ENCODE data around the gene KRT73.

The KRT73 gene

DNA sequence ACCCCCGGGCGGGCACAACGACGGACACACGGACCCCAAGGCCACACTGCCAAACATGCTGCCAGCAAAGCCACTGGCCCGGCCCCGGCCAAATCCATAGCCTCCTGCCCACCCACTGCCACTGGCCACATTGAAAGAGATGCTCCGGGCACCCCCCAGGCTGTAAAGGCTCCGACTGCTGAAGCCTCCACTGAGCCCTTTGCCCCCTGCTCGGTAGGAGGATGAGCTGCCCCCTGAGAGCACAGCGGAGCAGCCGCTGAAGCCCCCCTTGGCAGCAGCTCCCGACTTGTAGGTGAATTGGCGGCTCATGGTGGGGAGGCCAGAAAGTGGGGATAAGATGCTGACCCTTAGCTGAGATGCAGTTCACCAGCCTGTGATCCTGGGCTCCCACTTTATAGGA, at the start of gene KRT73:
Gene KRT73 (minus strand): TSS at position 344 of the 400 bp plus-strand sequence. CDS start 35 bp downstream, at position 309.
- DNase-seq = no peak

- no peak for DNase-seq
These were observed 49.6 kb upstream of the KRT73 start for GRCh38 chr12:52667931-52668330.

DNA sequence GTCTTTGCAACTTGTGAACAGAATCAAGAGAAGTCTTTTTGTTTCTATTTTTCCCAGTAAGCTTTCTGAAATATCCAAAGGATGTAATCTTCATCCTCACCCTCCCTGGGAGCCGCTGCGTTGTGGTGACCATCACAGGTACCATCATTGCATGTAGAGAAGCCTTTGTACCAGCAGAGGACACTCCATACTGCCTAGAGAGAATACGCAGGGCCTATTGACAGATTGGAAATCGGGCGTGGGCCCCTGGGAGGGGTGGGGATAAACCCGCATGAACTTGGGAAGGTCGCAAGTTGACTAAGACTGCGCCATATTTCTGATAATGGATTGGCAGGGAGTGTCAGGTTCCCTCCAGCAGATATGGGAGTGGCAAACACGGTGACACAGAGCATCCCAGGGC, 49.1 kb upstream of the KRT73 start:
- DNase-seq = no peak

DNA sequence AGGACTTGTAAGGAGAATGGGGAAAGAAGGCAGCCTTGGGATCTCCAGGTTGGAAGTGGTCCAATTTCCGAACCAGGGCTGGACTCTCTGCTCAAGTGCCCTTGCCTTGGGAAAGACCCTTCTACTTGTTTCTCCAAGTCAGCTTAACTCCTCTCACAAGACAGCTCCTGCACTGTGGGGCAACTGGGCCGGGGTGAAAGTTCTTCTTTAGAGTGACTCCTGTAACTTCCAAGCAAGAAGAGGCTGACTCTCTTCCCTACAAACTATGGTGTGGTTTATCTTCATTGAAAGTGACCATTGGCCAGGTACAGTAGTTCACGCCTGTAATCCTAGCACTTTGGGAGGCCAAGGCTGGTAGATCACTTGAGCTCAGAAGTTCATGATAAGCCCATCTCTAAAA, 48.1 kb upstream of the KRT73 start:
- DNase-seq = no peak

- no peak for DNase-seq
These were observed 45.1 kb upstream of the KRT73 start for GRCh38 chr12:52663420-52663819.

- no peak for DNase-seq
These were observed 44.5 kb upstream of the KRT73 start for GRCh38 chr12:52662918-52663229.

- DNase-seq = no peak
These were observed 43.9 kb upstream of the KRT73 start for GRCh38 chr12:52662093-52662917.

DNA sequence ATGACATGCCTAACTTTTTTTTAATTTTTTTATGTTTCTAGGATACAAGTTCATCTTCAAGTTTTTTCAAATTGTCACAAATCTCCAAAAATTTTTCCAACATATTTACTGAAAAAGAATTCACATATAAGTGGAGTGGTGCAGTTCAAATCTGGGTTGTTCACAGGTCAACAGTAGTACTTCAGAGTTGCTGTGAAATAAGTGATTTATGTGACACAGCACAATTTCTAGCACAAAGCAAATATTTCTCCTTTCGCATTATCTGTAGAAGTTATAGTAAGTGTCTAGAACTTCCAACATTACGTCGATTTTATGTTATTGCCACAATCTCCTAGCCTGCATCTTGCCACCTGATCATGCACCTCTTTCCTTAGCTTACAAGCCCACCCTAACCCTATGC, 43.3 kb upstream of the KRT73 start:
- no peak for DNase-seq

- no peak for DNase-seq
These were observed 42.7 kb upstream of the KRT73 start for GRCh38 chr12:52660934-52661499.

DNA sequence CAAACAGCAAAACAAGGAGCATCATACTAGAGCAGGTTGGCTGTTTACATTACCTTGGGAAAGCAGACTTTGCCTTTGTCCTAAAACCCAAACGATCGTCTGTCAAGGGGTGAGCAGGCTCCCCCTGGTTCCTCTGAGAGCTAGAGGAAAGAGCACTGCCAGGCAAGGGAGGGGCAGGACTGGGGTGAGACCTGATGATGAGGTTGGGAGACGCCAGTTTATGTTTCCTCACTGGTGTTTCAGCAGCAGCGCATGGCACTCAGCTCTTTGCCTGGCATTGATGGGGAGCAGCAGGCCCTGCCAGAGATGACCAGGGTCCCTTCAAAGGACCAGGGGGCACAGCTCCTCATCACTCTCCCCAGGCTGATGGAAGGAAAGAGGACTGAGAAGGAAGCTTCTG, 41.6 kb upstream of the KRT73 start:
- DNase-seq = no peak

DNA sequence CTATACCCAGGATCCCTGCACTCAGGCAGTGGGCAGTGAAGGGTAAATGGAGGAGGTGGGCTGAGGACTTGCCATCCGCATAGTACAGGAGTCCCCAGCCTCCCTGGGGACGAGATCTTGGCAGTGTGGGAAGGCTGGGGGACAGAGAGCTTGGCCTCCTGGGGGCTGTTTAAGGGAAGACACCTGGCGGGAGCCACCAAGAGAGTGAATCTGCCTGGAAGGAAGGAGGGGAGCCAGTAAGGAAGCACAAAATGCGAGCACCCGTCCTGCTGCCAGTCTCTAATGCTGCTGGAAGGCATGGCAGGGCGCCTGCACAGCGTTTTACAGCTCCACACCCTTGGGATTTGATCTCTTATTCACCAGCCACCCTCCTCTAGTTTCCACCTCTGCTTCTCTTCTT, 41.0 kb upstream of the KRT73 start:
- no peak for DNase-seq

DNA sequence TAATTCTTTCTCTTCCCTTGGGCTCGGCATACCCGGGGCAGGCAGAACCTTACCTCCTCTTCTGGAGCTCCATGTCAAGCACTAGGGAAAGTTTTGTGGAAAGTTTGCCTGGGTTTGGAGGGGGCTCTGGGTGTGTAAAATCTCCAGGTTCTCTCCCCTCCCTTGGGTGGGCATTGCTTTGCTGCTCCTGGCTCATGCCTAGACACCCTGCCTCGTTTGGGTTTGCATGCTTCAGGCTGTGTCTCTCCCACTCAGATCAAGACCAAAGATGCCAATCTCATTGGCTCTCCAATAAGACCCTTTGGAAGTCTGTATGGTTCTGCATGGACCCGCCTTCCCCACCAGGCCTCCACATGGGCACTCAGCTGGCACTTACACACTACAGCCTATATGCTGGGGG, 39.8 kb upstream of the KRT73 start:
- DNase-seq = no peak

DNA sequence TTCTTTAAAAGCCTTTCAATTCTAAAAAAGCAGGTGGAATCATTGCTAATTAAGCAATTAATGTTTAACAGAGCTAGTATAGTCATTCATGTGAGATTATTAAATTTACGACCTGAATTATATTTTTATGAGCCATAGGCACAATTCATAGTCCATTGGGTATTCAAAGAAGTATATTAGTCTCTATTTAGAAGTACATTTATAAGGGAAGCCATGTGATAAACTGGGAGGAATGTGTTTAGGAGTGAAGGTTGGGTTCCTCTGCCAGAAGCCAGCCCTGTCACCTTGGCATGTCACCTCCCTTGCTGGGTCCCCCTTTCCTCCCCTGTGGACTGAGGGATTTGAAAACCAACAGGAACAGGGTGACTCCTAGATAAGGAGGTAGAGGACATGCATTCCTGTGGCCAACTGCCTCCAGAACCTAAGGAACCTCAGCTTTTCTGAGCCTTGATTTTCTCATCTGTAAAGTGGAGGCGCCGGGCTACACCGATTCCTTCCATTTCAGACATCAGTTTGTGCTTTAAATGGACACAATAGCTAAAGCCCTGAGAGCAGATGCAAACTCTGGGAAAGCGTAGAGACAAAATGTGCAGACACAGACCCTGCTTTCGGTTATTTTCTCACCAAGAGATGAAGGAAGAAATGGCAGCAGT, 39.0 kb upstream of the KRT73 start:
- no peak for DNase-seq

DNA sequence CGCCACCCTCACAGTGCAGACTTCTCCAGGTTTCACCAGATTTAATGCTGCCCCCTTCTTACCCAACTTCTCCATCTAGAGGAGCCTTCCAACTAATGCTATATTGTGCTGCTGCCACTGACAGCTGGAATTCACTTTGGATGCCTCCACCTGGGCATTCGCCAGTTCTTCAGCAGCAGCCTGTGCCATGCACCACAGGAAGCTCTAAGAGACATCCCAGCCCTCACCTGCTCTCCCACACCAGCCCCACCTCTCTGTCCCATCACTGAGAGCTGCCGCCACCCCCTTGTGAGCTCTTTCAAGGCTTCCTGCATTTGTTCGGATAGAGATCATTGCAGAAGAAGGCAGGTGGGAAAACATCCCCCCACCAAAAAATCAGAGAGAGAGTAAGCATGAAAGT, 38.3 kb upstream of the KRT73 start:
- no peak for DNase-seq

GRCh38 chr12:52655720-52656124, 37.4 kb upstream of the KRT73 start:
- no peak for DNase-seq

- no peak for DNase-seq
These were observed 36.9 kb upstream of the KRT73 start for GRCh38 chr12:52655251-52655650.

- DNase-seq = no peak
These were observed 33.4 kb upstream of the KRT73 start, which contains the start of gene KRT2 for GRCh38 chr12:52651726-52652261. Gene KRT2, minus strand, starts transcription at chr12:52652211. Its CDS starts 69 bp downstream, at chr12:52652142.

GRCh38 chr12:52650520-52651081, 32.2 kb upstream of the KRT73 start:
- DNase-seq = no peak

- DNase-seq = no peak
These were observed 30.7 kb upstream of the KRT73 start for GRCh38 chr12:52649066-52649465.

DNA sequence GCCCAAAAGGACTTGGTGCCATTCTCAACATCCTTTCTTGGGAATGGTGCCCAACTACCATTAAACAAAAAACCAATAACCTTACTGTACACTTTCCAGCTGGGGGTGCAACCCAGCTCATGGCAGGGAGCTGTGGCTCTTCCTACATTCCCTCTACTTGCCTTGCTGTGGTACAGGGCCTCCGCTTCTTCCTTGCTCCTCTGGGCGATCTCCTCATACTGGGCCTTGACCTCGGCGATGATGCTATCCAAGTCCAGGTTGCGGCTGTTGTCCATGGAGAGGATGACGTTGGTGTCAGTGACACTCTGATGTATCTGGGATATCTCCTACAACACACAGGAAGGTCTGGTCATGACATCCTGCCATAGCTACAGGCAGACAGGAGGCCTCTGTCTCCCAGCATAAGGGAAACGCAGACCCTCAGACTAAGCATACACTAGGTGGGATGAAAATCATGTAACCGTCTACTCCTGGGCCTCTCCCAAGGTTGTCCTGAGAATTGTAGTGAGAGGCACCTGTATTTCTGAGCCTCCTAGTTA, 29.7 kb upstream of the KRT73 start:
- no peak for DNase-seq

GRCh38 chr12:52647601-52648000, 29.2 kb upstream of the KRT73 start:
- DNase-seq = no peak

GRCh38 chr12:52646613-52647012, 28.3 kb upstream of the KRT73 start:
- no peak for DNase-seq

DNA sequence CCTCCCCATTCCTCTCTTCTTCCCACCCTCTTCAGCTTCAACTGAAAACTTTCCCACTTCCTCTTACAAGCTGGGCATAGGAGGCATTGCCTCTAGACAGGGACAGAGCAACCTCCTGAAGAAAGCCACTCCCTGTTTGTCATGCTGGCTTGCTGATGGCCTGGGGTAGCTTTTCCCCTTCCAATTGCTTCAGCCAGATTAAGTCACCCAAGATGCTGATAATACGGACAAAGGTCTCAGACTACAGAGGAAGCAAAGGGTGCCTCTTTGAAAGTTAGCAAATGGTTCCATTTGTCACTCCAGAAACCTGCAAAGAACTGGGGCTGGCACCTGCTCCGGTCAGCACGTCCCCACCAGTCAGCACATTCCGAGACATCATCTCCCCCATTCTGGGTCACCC, 27.6 kb upstream of the KRT73 start:
- DNase-seq = no peak
